ENCODE data around the gene BAD. TPM values are rescaled to one million over a fixed set of nuclear protein-coding genes. Genes with fewer than 3 reads are reported as not detected.

Gene BAD
- total and polyA plus RNA-seq, 2 of the 13 experiments (the other 11 are each of a cell fraction or from before 2014, with no cell fraction given), result 17.9 to 28.5 TPM

DNA sequence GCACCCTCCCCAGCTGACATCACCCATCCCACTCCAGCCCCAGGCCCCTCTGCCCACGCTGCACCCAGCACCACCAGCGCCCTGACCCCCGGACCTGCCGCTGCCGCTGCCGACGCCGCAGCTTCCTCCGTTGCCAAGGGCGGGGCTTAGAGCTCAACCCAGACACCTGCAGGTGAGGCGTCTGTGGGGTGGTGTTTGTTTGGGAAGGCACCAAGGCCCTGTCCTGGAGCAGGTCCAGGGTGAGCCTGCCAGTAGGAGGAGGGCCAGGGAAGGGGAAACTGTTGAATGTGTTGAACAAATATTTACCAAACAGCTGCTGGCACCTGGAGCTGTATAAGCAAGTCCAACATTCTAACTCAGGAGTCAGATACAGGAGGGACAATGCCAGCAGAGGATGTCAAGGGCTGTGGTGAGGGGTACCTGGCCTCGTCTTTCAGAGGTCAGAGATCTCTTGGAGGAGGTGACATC lies 46.9 kb downstream of the BAD start (continued):
- TF ChIP-seq ZNF235 (CRISPR knock-in tag; IDR thresholded peaks at IDR 0.05; ENCODE audit: borderline replicate concordance) (no peak), FOXK2 (IDR thresholded peaks at IDR 0.05) (no peak), RFX3 (CRISPR knock-in tag; IDR thresholded peaks at IDR 0.05) (peak; percentile 81), PHF5A (CRISPR knock-in tag; IDR thresholded peaks at IDR 0.05; ENCODE audit: low read depth, unreplicated experiment) (no peak), PCBP2 (optimal IDR thresholded peaks at IDR 0.05; ENCODE audit: low read depth, low read length, poor library complexity, severe bottlenecking) (no peak), ZMAT3 (CRISPR knock-in tag; conservative IDR thresholded peaks at IDR 0.05) (0 out of 2 replicates have a peak, but pooled peaks have one; percentile 43), BRD4 (CRISPR knock-in tag; IDR thresholded peaks at IDR 0.05) (no peak), NAIF1 (CRISPR knock-in tag; IDR thresholded peaks at IDR 0.05; ENCODE audit: borderline replicate concordance) (no peak), TFDP2 (CRISPR knock-in tag; IDR thresholded peaks at IDR 0.05) (0 out of 2 replicates have a peak, but pooled peaks have one; percentile 26), ZEB1 (IDR thresholded peaks at IDR 0.05; ENCODE audit: insufficient replicate concordance, low read depth) (peak; percentile 93), MTA1 (CRISPR knock-in tag; IDR thresholded peaks at IDR 0.05; ENCODE audit: borderline replicate concordance) (peak; percentile 76; the same call in 1 of the 2 replicates), ZNF639 (CRISPR knock-in tag; conservative IDR thresholded peaks at IDR 0.05) (no peak), TARDBP (CRISPR knock-in tag; IDR thresholded peaks at IDR 0.05) (peak; percentile 71; the same call in 1 of the 2 replicates), ZNF207 (IDR thresholded peaks at IDR 0.05; ENCODE audit: borderline replicate concordance) (no peak), BHLHE40 (IDR thresholded peaks at IDR 0.05; ENCODE audit: low read length) (no peak), ZGPAT (CRISPR knock-in tag; IDR thresholded peaks at IDR 0.05) (peak; percentile 65), ONECUT2 (CRISPR knock-in tag; IDR thresholded peaks at IDR 0.05) (no peak)
- TF ChIP-seq, protein P1, sequence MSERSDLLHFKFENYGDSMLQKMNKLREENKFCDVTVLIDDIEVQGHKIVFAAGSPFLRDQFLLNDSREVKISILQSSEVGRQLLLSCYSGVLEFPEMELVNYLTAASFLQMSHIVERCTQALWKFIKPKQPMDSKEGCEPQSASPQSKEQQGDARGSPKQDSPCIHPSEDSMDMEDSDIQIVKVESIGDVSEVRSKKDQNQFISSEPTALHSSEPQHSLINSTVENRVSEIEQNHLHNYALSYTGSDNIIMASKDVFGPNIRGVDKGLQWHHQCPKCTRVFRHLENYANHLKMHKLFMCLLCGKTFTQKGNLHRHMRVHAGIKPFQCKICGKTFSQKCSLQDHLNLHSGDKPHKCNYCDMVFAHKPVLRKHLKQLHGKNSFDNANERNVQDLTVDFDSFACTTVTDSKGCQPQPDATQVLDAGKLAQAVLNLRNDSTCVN (CRISPR knock-in tag; IDR thresholded peaks at IDR 0.05; ENCODE audit: borderline replicate concordance), result 0 out of 2 replicates have a peak, but pooled peaks have one; percentile 38
- TF ChIP-seq, protein P2, sequence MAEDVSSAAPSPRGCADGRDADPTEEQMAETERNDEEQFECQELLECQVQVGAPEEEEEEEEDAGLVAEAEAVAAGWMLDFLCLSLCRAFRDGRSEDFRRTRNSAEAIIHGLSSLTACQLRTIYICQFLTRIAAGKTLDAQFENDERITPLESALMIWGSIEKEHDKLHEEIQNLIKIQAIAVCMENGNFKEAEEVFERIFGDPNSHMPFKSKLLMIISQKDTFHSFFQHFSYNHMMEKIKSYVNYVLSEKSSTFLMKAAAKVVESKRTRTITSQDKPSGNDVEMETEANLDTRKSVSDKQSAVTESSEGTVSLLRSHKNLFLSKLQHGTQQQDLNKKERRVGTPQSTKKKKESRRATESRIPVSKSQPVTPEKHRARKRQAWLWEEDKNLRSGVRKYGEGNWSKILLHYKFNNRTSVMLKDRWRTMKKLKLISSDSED (CRISPR knock-in tag; IDR thresholded peaks at IDR 0.05), result no peak
- TF ChIP-seq, protein P3, sequence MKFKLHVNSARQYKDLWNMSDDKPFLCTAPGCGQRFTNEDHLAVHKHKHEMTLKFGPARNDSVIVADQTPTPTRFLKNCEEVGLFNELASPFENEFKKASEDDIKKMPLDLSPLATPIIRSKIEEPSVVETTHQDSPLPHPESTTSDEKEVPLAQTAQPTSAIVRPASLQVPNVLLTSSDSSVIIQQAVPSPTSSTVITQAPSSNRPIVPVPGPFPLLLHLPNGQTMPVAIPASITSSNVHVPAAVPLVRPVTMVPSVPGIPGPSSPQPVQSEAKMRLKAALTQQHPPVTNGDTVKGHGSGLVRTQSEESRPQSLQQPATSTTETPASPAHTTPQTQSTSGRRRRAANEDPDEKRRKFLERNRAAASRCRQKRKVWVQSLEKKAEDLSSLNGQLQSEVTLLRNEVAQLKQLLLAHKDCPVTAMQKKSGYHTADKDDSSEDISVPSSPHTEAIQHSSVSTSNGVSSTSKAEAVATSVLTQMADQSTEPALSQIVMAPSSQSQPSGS (CRISPR knock-in tag; IDR thresholded peaks at IDR 0.05), result peak; percentile 25; the same call in 1 of the 2 replicates
- TF ChIP-seq, protein P4, sequence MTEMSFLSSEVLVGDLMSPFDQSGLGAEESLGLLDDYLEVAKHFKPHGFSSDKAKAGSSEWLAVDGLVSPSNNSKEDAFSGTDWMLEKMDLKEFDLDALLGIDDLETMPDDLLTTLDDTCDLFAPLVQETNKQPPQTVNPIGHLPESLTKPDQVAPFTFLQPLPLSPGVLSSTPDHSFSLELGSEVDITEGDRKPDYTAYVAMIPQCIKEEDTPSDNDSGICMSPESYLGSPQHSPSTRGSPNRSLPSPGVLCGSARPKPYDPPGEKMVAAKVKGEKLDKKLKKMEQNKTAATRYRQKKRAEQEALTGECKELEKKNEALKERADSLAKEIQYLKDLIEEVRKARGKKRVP (CRISPR knock-in tag; IDR thresholded peaks at IDR 0.05), result peak in 1 of 2 experiments; percentile 50; a peak in 1 of 4 replicates
